HEK293 (cell line): ENCODE data around the gene TMEM150B.
A peak's percentile ranks its signal among the peaks of the same experiment; 100 is the strongest.

Experiments
- CTCF ChIA-PET: fragments of 350-600 bp; formaldehyde crosslinking; extraction: SDS; loops from one replicate; lab custom pipeline; 2021; ENCODE audit warnings: antibody characterized with exemption; lab: Yijun Ruan, JAX
- POLR2A ChIA-PET: fragments of 300-600 bp; formaldehyde crosslinking; extraction: SDS; loops from one replicate; lab custom pipeline; 2020; ENCODE audit warnings: antibody characterized with exemption, inconsistent platforms; lab: Yijun Ruan, JAX
- H3K27ac ChIP-seq: fragments of 200-500 bp; sonication (Bioruptor generic); 2 replicates; pipeline ENCODE4 v1.5.1; 2014; ENCODE audit warnings: low read depth, low read length, control low read depth, inconsistent platforms; ENCODE audit errors: extremely low read depth
- H3K36me3 ChIP-seq, 2 experiments: fragments of 200-500 bp in 1 of 2; sonication (Bioruptor generic) in 1 of 2; 1 replicate in 1 of 2; 2 replicates in 1 of 2; pipeline ENCODE4 v1.5.1; 2014 to 2017; ENCODE audit warnings: inconsistent platforms in 2 of 2, low read length in 2 of 2; ENCODE audit not compliant: control insufficient read depth in 2 of 2, insufficient read depth in 1 of 2
- H3K4me1 ChIP-seq: fragments of 200-500 bp; sonication (Bioruptor generic); 2 replicates; pipeline ENCODE4 v1.5.1; 2014; ENCODE audit warnings: mild to moderate bottlenecking, low read length, inconsistent platforms; ENCODE audit not compliant: control insufficient read depth, insufficient read depth
- H3K4me3 ChIP-seq: 2 replicates; pipeline ENCODE4 v1.5.1; 2011; ENCODE audit warnings: low read depth, mild to moderate bottlenecking, control low read depth, low read length, moderate library complexity
- H3K9me3 ChIP-seq: fragments of 200-500 bp; sonication (Bioruptor generic); 2 replicates; pipeline ENCODE4 v1.5.1; 2014; ENCODE audit warnings: low read depth, low read length, inconsistent platforms; ENCODE audit not compliant: control insufficient read depth, insufficient read depth
- BCL11A ChIP-seq: fragments of 450-650 bp; formaldehyde crosslinking; IDR thresholded peaks from 2 replicates; pipeline ENCODE4 v1.5.1; 2016; ENCODE audit warnings: low read depth, missing biosample characterization, missing genetic modification characterization
- CTCF ChIP-seq: fragments of 450-650 bp; formaldehyde crosslinking; IDR thresholded peaks from 2 replicates; pipeline ENCODE4 v1.5.1; 2016; ENCODE audit warnings: missing biosample characterization, missing genetic modification characterization
- EGR2 ChIP-seq: fragments of 450-650 bp; formaldehyde crosslinking; IDR thresholded peaks from 2 replicates; pipeline ENCODE4 v1.5.1; 2016; ENCODE audit warnings: low read depth, missing biosample characterization, missing genetic modification characterization
- IKZF3 ChIP-seq: fragments of 450-650 bp; IDR thresholded peaks from 2 replicates; pipeline ENCODE4 v1.5.0; 2018; ENCODE audit warnings: missing biosample characterization, mild to moderate bottlenecking, missing genetic modification characterization, moderate library complexity
- KLF16 ChIP-seq: fragments of 450-650 bp; formaldehyde crosslinking; IDR thresholded peaks from 2 replicates; pipeline ENCODE4 v1.5.1; 2017; ENCODE audit warnings: missing biosample characterization, missing genetic modification characterization
- PATZ1 ChIP-seq: fragments of 450-650 bp; formaldehyde crosslinking; IDR thresholded peaks from 2 replicates; pipeline ENCODE4 v1.5.1; 2016; ENCODE audit warnings: missing biosample characterization, missing genetic modification characterization
- ZBTB11 ChIP-seq: fragments of 450-650 bp; formaldehyde crosslinking; conservative IDR thresholded peaks from 2 replicates; pipeline ENCODE4 v1.5.1; 2016; ENCODE audit warnings: low read depth, missing biosample characterization, missing genetic modification characterization
- ZBTB26 ChIP-seq: fragments of 450-650 bp; formaldehyde crosslinking; optimal IDR thresholded peaks from 2 replicates; pipeline ENCODE3; 2016; ENCODE audit warnings: missing biosample characterization, mild to moderate bottlenecking, missing genetic modification characterization
- ZBTB48 ChIP-seq: fragments of 450-650 bp; formaldehyde crosslinking; IDR thresholded peaks from 2 replicates; pipeline ENCODE4 v1.5.1; 2016; ENCODE audit warnings: missing biosample characterization, missing genetic modification characterization
- ZBTB7A ChIP-seq: fragments of 450-650 bp; formaldehyde crosslinking; IDR thresholded peaks from 2 replicates; pipeline ENCODE4 v1.5.1; 2016; ENCODE audit warnings: low read depth, missing biosample characterization, missing genetic modification characterization
- ZNF10 ChIP-seq: fragments of 450-650 bp; formaldehyde crosslinking; IDR thresholded peaks from 2 replicates; pipeline ENCODE4 v1.5.1; 2017; ENCODE audit warnings: missing biosample characterization, missing genetic modification characterization
- ZNF114 ChIP-seq: fragments of 450-650 bp; formaldehyde crosslinking; IDR thresholded peaks from 2 replicates; pipeline ENCODE4 v1.5.0; 2017; ENCODE audit warnings: missing biosample characterization, missing genetic modification characterization
- ZNF223 ChIP-seq: fragments of 450-650 bp; formaldehyde crosslinking; IDR thresholded peaks from 2 replicates; pipeline ENCODE4 v1.5.1; 2016; ENCODE audit warnings: missing biosample characterization, missing genetic modification characterization
- ZNF350 ChIP-seq: fragments of 450-650 bp; formaldehyde crosslinking; IDR thresholded peaks from 2 replicates; pipeline ENCODE4 v1.5.0; 2017; ENCODE audit warnings: missing biosample characterization, mild to moderate bottlenecking, missing genetic modification characterization
- ZNF391 ChIP-seq: fragments of 450-650 bp; formaldehyde crosslinking; IDR thresholded peaks from 2 replicates; pipeline ENCODE4 v1.5.1; 2016; ENCODE audit warnings: low read depth, missing biosample characterization, missing genetic modification characterization, borderline replicate concordance
- ZNF398 ChIP-seq: fragments of 450-650 bp; formaldehyde crosslinking; IDR thresholded peaks from 2 replicates; pipeline ENCODE4 v1.5.1; 2017; ENCODE audit warnings: missing biosample characterization, missing genetic modification characterization
- ZNF488 ChIP-seq: fragments of 450-650 bp; formaldehyde crosslinking; IDR thresholded peaks from 2 replicates; pipeline ENCODE4 v1.5.1; 2016; ENCODE audit warnings: missing biosample characterization, missing genetic modification characterization
- ZNF510 ChIP-seq: fragments of 450-650 bp; formaldehyde crosslinking; IDR thresholded peaks from 2 replicates; pipeline ENCODE4 v1.5.1; 2018; ENCODE audit warnings: mild to moderate bottlenecking, missing genetic modification characterization, missing biosample characterization; ENCODE audit not compliant: insufficient replicate concordance
- ZNF585B ChIP-seq: fragments of 450-650 bp; formaldehyde crosslinking; IDR thresholded peaks from 2 replicates; pipeline ENCODE4 v1.5.1; 2016; ENCODE audit warnings: missing biosample characterization, missing genetic modification characterization
- ZNF600 ChIP-seq: fragments of 450-650 bp; formaldehyde crosslinking; IDR thresholded peaks from 2 replicates; pipeline ENCODE4 v1.5.1; 2016; ENCODE audit warnings: missing biosample characterization, missing genetic modification characterization
- ZNF610 ChIP-seq: fragments of 450-650 bp; formaldehyde crosslinking; IDR thresholded peaks from 2 replicates; pipeline ENCODE4 v1.5.1; 2016; ENCODE audit warnings: missing biosample characterization, missing genetic modification characterization, borderline replicate concordance
- TF ChIP-seq, protein P1 (sequence below): fragments of 450-650 bp; formaldehyde crosslinking; IDR thresholded peaks from 2 replicates; pipeline ENCODE4 v1.5.1; 2016; ENCODE audit warnings: missing biosample characterization, missing genetic modification characterization

The TMEM150B gene

GRCh38 chr19:55341171-55341588 is 16.0 kb upstream of the TMEM150B start (continued):
- TF ChIP-seq ZNF488 (tag by site-specific recombination) (no peak), ZNF398 (tag by site-specific recombination) (peak; percentile 93), ZBTB11 (tag by site-specific recombination) (no peak), IKZF3 (tag by site-specific recombination) (peak; percentile 33; the same call in 1 of the 2 replicates), KLF16 (no peak), ZNF510 (tag by site-specific recombination) (no peak)

- Histone ChIP-seq H3K36me3 (peaks cover 3 to 42% of the 10 kb centered on the region in 2 experiments), H3K9me3 (no peaks in the 10 kb centered on the region), H3K27ac (peak overlapping the region; percentile 89), H3K4me3 (peak overlapping the region; percentile 88), H3K4me1 (peaks cover 16% of the 10 kb centered on the region)
- CTCF ChIA-PET = no interaction called here
- POLR2A ChIA-PET = interaction anchor here (0.7 to 1.3 kb wide), 7 partner anchors 9 to 314 kb away, joined by 3 to 7 read pairs (median 3); no protein-coding TSS in a partner anchor
- TF ChIP-seq ZBTB48 (tag by site-specific recombination) (peak; percentile 40; the same call in 1 of the 2 replicates), ZNF350 (tag by site-specific recombination) (no peak), ZBTB7A (0 out of 2 replicates have a peak, but pooled peaks have one; percentile 19), ZBTB26 (tag by site-specific recombination) (peak; percentile 38), ZNF223 (no peak), KLF16 (0 out of 2 replicates have a peak, but pooled peaks have one; percentile 7), PATZ1 (tag by site-specific recombination) (peak; percentile 94), ZNF10 (no peak), BCL11A (tag by site-specific recombination) (peak; percentile 49; the same call in 1 of the 2 replicates), ZNF610 (no peak), CTCF (tag by site-specific recombination) (peak; percentile 85), ZNF114 (tag by site-specific recombination) (no peak), ZNF585B (tag by site-specific recombination) (no peak), ZNF600 (tag by site-specific recombination) (0 out of 2 replicates have a peak, but pooled peaks have one; percentile 15), EGR2 (tag by site-specific recombination) (0 out of 2 replicates have a peak, but pooled peaks have one; percentile 19), ZNF391 (tag by site-specific recombination) (peak; percentile 13; the same call in 1 of the 2 replicates)
- TF ChIP-seq, protein P1, sequence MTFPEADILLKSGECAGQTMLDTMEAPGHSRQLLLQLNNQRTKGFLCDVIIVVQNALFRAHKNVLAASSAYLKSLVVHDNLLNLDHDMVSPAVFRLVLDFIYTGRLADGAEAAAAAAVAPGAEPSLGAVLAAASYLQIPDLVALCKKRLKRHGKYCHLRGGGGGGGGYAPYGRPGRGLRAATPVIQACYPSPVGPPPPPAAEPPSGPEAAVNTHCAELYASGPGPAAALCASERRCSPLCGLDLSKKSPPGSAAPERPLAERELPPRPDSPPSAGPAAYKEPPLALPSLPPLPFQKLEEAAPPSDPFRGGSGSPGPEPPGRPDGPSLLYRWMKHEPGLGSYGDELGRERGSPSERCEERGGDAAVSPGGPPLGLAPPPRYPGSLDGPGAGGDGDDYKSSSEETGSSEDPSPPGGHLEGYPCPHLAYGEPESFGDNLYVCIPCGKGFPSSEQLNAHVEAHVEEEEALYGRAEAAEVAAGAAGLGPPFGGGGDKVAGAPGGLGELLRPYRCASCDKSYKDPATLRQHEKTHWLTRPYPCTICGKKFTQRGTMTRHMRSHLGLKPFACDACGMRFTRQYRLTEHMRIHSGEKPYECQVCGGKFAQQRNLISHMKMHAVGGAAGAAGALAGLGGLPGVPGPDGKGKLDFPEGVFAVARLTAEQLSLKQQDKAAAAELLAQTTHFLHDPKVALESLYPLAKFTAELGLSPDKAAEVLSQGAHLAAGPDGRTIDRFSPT = peak; percentile 75
Observed at GRCh38 chr19:55340784-55341147, 15.6 kb upstream of the TMEM150B start.
